Measurements from ENCODE around the gene EID2B.

The EID2B gene

DNA sequence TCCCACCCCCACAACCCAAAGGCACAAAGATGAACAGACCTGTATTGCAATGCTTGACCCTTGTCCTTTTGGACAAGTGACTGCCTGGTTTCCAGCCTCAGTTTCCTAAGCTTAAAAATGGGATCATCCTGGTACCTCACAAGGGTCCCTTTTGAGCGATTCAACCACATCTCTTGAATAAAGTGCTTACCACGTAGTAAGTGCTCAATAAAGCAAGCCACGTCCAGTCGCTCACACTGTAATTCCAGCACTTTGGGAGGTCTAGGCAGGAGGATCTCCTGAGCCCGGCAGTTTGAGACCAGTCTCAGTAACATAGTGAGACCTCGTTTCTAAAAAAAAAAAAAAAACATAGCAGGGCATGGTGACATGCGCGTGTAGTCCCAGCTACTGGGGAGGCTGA lies 32.7 kb downstream of the EID2B start:
- no peak for DNase-seq (ENCODE audit: low read depth, low spot score)

DNA sequence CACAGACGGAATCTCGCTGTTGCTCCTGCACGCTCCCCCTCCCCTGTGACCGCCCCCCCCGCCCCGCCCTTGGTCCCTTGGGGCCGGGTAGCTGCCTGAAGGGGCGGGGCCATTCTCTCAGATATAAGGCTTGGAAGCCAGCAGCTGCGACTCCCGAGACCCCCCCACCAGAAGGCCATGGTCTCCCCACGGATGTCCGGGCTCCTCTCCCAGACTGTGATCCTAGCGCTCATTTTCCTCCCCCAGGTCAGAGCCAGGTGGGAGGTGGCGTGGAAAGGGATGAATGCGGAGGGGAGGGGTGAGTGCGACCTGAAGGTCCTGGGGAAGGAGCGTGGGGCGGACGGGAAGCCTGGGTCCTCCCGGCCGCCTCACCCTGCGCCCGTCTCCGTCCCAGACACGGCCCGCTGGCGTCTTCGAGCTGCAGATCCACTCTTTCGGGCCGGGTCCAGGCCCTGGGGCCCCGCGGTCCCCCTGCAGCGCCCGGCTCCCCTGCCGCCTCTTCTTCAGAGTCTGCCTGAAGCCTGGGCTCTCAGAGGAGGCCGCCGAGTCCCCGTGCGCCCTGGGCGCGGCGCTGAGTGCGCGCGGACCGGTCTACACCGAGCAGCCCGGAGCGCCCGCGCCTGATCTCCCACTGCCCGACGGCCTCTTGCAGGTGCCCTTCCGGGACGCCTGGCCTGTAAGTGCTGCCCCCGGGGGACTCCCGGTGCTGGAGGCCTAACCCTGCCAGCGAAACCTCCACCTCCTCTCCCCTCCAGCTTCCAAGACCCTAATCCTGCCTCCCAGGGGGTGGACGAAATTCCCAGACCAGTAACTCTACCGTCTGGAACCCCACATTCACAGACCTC lies 33.6 kb downstream of the EID2B start, which contains the start of gene DLL3:
Gene DLL3 (plus strand): TSS at position 150 of the 845 bp plus-strand sequence. CDS start 28 bp downstream, at position 178.
- peak; percentile 48 for DNase-seq (ENCODE audit: low read depth, low spot score)

DNA sequence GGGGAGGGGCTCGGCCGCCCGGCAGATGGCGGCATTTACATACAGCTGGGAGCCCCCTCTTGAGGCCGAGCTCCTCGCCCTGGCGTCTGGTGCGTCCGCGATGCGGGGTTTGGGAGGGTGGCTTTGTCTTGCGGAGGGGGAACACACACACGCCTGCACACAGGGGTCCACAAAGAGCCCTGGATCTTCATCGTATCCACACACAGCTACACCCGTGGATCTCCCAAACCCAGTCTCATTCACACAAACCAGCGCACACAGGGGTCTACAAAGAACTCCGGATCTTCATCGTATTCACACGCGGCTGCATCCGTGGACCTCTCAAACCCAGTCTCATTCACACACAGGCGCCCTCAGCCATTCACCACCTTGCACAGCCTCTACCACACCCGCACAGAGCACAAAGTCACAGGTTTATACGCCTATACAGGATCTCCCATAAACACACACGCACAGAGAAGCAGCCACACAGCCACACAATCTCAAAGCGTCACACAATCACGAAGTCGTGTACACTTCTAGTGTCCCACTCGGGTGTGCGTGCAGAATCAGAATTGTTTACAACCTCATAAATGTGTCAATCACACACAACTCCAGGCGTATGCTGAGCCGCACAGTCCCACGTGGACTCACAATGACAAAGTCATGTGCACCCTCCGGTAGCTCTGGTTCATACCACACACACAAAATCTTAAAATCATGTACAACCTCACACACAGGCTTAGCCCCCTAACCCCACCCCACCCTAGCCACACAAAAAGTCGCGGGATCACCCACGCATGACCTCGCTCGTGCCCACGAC lies 34.5 kb downstream of the EID2B start:
- DNase-seq (ENCODE audit: low read depth, low spot score): peak; percentile 53

DNA sequence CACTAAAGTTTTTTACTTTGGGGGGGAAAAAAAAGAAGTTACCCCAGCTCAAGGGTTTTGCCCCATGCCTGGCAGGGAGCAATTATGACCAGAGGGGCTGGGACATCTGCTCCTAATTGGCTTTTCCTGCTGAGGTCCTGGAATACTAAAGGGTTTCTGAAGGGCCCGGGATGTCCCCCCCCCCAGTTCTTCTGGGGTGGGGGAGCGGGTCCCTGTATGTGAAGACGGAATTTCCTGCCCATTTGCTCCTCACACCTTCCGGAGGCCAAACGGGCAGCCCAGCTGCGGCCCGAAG lies 35.0 kb downstream of the EID2B start:
- no peak for DNase-seq (ENCODE audit: low read depth, low spot score)

DNA sequence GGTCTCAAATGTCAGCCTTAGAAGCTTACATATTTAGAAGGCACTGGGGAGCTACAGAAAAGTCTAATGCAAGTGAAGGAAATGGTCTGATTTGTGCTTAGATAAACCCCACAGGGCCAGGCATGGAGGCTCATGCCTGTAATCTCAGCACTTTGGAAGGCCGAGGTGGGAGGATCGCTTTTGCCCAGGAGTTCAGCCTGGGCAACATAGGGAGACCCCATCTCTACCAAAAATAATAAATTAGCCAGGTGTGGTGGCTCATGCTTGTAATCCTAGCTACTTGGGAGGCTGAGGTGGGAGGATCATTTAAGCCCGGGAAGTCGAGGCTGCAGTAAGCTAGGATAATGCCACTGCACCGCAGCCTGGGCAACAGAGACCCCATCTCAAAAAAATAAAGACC lies 36.6 kb downstream of the EID2B start:
- DNase-seq (ENCODE audit: low read depth, low spot score): no peak

DNA sequence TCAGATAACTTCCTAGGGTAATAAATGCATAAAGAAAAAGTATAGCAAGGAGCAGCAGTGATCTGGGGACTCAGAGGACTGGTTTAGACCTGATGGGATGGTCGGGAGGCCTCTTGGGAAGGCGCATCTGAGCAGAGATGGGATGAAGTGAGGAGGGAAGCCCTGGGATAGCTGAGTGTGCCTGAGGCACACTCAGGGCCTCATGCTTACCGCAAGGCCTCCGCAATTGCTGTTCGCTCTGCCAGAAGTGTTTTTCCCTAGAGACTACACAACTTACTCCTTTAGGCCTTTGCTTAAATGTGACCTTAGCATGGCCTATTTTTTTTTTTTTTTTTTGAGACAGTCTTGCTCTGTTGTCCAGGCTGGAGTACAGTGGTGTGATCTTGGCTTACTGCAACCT lies 38.0 kb downstream of the EID2B start:
- DNase-seq (ENCODE audit: low read depth, low spot score): no peak

DNA sequence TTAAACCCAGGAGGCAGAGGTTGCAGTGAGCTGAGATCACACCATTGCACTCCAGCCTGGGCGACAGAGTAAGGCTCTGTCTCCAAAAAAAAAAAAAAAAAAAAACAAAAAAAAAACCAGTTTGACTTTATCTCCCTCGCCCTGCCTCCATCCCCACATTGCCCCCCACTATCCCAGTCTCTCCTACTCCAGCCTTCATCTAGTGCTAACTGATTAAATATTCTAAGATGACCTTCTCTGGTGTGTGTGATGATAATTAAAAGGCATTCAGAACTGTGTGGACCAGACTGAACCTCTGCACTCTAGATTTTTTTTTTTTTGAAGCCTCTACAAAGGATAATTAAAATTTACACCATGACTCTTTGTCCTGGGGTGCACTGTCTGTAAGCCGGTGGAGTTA lies 39.9 kb downstream of the EID2B start:
- DNase-seq (ENCODE audit: low read depth, low spot score): no peak

DNA sequence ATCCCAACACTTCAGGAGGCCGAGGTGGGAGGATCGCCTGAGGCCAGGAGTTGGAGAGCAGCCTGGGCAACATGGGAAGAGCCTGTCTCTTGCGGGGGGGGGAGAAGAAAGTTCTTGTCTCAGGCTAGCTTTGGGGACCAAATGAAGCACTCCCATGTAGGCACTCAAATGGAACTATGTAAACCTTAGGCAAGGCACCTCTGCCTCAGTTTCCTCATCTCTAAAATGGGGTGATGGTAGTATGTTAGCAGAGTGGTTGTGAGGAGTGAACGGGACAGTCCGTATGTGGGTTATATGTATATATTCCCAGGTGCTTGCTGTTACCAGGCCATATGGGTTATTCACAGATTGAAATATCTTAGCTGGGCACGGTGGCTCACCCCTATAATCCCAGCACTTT lies 40.4 kb downstream of the EID2B start:
- DNase-seq (ENCODE audit: low read depth, low spot score): no peak

DNA sequence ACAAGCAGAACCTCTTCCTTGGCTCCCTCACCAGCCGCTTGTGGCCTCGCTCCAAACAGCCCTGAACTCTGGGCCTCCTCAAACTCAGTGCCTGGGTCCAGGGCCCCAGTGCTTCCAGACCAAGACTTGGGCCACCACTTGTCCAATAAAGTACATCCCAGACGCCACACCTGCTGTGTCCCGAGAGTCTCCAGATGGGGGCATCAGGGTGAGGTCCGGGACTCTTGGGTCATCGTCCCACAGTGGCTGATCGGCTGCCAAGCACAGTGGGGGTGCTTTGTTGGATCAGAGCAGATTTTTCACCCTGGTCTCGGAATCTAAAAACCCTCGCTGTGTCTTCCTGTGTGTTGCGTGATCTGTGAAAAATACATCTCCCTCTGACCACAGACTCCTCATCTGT lies 42.9 kb downstream of the EID2B start:
- DNase-seq (ENCODE audit: low read depth, low spot score): no peak

DNA sequence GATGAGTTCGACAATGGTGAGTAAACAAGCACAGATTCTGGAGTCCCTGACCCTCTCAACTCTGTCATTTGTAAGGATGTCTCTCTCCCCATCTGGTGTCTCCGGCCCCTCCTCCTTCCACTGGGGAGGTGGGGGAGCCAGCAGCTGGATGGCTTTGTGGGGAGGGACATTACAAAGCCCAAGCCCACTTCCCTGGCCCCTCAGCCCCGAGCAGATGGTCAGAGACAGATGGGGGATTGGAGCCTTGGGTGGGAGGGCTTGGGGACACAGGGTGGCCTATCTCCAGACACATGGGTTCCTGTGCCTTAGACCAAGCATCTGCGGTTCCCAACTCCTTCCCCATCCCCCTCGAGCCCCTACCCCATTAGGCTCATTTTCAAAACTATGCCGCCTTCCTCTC lies 49.5 kb downstream of the EID2B start:
- DNase-seq (ENCODE audit: low read depth, low spot score): no peak

DNA sequence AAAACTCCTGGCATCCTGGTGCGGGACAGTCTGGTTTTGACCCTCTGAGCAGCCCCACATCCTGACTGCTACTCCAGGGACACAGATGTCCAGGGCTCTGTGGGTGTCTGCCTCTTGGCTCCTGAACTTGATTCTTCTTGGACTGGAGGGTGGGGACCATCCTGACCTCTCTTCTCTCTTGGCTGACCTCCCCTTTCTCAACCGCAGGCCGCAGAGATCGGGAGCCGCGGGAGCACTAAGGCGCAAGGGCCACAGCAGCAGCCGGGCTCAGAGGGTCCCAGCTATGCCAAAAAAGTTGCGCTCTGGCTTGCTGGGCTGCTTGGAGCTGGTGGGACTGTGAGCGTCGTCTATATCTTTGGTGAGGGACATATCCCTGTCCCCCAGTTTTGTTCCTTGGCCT lies 51.0 kb downstream of the EID2B start:
- no peak for DNase-seq (ENCODE audit: low read depth, low spot score)

DNA sequence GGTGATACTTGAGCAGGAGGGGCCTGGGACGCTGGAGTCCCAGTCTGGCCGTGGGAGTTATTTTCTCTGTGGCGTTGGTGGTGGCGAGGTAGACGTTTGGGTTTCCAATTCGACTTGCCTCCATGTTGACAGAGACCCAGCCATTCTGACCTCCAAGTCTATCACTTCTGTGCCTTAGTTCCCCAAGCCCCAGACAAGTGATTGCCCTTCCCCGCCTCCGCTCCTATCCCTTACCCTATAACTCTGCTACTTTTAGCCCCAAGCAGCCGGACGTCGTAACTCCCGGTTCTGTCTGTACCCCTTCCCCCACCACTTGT lies 51.5 kb downstream of the EID2B start:
- DNase-seq (ENCODE audit: low read depth, low spot score): no peak
